EL (cell line): ENCODE results near the gene FGD1.
"Not testable (repeated sequence)": the region's sequence is repeated elsewhere in the genome, so short reads cannot be mapped to it uniquely, and the experiment has no call there.

Experiments used
- DNase-seq: peaks from one replicate; pipeline ENCODE4 v3.0.0-alpha.2; 2016

The FGD1 gene

DNA sequence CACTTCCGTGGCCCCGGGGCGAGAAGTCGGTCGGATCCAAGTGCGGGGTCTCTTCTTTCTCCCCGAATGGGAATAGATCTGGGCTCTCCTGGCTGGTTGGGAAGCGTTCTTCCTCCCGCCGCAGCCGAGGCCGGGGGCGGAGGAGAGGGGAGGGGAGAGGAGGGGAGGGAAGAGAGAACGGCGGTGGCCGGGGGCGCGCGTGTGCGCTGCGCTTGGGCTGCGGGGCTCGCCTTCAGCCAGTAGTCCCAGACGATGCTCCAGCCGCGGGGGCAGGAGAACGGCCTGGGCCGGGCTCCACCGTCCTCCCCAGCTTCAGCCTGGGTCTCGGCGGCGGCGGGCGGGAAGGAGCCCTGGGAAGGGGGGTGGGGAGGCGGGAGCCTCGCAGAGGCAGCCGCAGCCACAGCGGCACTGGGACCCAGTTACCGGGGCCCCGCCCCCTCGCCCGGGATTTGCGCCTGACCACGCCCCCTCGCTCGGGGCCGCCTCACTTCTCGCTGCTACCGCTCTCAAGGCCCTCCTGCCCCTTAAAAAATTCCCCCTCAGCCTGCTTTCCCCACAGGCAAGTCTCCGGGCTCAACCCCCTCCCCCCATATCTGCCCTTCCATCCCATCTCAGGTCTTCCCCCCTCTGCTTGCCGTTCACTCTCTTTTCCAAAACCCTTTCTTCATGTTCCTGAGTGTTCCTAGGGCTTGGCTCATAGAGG lies at the start of gene FGD1:
FGD1 (minus strand) TSS at position 421 of the 703 bp plus-strand sequence. CDS start 802 bp downstream, outside the sequence.
- DNase-seq, result peak; percentile 64

GRCh38 chrX:54542239-54542638 lies 46.2 kb upstream of the FGD1 start:
- not testable (repeated sequence) for DNase-seq

- peak; percentile 74 for DNase-seq
Measured at GRCh38 chrX:54540289-54540688, 44.3 kb upstream of the FGD1 start.

GRCh38 chrX:54534271-54534670 lies 38.2 kb upstream of the FGD1 start:
- DNase-seq, result no peak

- DNase-seq, result peak; percentile 2
Measured at GRCh38 chrX:54530357-54530900, 34.4 kb upstream of the FGD1 start.

GRCh38 chrX:54529552-54530356 lies 33.7 kb upstream of the FGD1 start, which contains the start of gene GNL3L:
Gene GNL3L (plus strand): TSS chrX:54530219. CDS start chrX:54532567, 2,348 bp downstream.
- peak; percentile 81 for DNase-seq

DNA sequence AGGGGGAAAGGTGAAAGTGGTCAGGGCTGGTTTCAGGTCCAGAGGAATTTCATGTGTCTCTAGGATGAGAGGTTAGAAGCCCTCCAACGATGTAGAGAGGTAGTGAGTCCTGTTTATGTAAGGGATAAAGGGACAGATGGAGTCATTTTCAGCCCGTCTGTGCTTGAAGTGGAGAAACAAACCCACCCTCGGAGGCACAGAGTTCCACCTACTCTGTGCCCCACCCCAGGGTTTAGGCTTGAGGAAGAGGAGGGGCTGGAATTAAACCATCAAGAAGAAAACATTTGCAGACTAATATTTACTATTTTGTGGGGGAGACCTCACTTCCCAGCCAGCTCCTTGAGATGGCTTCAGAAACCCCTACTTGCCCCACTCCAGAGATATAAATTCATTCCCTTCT lies 33.1 kb upstream of the FGD1 start:
- no peak for DNase-seq

DNA sequence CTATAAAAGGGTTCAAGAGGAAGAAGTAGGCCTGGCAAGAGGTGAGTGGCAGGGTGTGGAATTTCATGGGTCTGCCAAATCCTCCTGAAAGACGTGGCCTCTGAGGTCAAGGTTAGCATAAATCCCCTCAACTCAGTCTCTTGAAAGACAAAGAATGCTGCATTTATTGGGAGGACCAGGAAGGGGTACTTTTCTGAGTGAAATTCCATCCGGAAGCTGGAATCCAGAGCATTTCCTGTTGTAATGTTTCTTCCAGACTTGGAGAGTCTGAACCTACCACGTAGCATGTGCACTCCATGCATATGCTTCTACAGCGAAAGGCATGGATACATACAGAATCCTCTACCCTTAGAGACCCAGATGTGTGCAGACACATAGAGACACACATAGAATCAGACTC lies 13.4 kb upstream of the FGD1 start:
- DNase-seq, result peak; percentile 40

- no peak for DNase-seq
Measured at GRCh38 chrX:54496936-54497335, 902 bp upstream of the FGD1 start.

GRCh38 chrX:54496517-54496852 lies 451 bp upstream of the FGD1 start:
- DNase-seq, result no peak

- peak; percentile 12 for DNase-seq
Measured at GRCh38 chrX:54494989-54495813, 833 bp downstream of the FGD1 start.

DNA sequence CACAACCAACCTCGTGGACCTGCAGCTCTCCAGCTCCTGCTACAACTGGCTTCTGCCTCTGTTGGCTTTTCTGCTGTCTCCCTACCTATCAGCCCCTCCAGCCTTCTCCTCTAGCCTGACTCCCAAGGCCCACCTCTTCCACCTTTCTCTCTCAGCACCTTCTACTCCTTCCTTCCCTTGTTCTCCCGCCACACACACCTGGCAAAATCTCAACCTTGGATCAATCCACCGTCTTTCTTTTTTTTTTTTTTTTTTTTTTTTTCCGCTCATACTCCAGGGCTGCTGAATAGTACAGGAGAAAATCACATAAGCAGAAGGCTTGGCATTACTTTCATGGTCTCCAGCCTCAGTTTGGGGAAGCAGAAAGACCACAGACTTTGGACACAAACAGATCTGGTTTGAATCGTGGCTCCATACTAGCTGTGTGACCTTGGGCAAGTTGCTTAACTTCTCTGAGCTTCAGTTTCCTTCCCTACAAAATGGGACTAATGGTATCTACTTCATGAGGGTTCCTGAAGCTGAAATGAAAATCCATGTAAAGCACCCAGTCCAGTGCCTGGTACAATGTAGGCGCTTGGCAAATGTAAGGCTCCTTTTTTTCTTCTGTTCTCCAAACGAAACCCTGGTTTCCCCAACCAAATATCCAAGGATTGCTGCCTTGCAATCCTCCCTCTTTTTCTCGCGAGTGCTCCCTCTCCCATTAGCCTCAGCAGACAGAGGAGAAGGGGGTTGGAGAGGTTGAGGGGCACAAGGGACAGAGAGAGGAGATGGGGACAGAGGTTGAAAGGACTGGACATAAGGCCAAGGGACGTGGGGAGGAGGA lies 1.7 kb downstream of the FGD1 start:
- no peak for DNase-seq

DNA sequence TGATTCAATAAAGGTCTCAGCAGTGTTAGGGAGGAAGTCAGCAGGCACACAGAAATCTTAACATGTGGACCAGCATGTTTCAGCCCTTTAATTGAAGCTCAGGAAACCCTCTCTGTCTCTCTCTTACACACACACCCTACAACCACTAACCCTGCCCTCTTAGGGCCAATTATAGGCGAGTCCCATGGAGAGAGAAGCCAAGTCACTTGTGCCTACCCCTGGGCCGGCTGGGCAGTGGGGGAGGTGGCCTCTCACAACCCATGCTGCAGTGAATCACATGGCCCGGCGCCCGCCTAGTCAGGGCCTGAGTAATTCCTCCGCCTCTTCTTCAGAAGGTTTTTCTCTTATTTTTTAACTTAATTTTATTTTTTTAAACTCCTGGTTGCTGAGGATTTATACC lies 3.7 kb downstream of the FGD1 start:
- DNase-seq, result peak; percentile 61

GRCh38 chrX:54489819-54490218 lies 6.2 kb downstream of the FGD1 start:
- DNase-seq, result not testable (repeated sequence)

DNA sequence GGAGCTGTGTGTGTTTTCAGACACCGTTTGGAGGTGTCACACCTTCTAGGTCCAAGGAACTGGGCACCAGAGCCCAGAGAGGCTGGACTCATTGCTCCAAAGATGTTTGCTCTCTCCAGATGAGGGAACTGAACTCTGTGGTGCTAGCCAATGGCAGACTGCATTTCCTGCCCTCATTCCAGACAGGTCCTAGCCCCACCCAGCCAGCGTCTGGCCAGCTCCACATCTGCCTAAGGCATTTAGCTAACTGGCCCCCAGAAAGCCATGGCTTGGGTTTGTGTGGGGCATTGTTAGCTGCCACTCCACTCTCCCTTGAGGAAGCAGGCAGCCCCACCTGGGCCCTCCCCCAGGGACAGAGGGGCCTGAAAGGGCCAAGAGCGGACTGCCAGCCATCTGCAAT lies 11.4 kb downstream of the FGD1 start:
- peak; percentile 23 for DNase-seq

DNA sequence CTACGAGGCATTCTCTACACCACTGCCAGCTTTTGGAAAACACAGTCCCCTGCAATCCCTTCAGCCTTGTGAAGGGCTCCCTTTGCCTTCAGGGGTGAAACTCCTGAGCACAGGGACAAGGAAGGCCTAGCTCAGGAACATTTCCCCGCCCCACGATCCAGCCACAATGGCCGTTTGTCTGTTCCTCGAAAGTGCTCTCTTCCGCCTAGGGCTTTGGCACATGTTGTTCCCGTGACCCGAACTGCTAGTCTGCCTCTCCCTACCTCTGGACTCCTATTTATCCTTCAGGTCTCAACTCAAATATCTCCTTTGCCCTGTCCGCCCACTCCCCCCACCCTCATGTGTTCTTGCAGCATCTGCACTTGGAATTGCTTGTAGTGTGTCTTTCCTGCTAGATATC lies 12.1 kb downstream of the FGD1 start:
- no peak for DNase-seq

DNA sequence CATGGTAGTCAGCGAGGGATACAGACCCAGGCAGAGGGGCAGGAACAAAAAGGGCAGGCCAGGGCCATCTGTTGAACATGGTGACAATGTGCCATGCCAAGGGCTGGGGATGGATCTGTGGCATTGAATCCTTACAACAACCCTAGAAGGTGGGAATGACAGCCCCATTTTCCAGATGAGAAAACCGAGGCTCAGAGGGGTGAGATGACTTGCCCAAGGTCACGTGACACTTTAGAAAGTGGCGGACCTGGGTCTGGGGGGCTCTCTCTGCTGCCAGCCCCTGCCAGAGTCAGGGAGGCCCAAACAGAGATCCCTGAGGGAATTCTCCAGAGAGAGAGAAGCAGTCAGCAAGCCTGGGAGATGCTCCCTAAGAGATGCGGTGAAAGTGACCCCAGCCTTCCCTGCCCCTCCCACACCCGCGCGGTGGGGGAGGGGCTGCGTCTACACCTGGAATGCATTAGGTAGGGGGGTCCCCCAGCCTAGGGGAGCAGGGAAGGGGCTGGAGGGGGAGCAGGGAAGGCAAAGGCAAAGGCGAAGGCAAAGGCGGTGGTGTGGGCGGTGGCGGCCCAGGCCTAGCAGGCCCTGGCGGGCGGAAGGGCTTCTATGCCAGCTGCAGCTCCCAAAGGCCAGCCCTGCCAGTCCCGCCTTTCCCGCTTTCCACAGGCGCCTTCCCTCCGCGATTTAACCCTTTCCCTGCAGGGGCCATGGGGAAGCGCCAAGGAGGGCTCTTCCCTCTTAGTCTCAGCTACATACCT lies 13.0 kb downstream of the FGD1 start:
- DNase-seq, result no peak

DNA sequence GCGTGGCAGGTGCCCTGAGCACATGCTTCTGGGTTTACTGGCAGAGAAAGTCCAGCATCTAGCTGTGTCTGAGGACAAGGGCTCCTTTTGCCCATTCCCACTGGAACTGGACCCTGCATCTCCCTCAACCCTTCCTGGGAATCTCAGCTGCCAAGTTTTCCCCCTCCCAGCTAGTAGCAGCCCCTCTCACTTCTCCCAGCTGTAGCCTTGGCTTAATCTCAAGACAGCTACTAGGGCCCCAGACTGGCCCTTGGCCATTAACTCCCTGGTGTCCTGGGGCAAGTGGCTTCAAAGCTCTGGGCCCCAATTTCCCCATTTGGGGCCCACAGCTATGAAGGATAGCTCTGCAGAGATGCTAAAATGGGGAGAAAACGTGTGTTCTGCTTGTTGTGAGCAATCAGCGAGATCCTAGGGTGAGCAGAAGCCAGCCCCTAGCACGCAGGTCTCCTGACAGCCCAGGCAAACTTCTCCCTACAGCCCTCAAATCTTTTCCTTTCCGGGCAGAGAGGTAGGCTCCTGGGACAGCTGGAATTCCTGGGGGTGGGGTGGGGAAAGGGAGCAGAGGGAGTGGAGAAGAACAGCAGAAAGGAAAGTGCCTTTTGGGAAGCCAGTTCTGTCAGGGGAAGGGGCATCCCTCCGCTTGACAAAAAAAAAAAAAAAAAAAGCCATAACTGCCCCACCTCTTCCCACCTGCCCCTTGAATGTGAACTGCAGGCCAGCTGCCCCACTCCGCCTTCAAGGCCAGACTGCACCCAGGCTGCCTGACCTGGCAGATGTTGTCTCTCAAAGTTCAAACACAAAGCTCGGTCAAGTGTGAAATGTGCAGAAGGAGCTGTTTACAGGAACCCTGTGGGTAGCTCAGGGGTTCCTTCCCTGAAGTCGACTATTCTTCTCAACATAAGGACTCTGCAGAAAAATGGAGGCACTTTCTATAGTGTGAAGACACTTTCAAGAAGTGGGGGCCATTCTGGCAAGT lies 16.6 kb downstream of the FGD1 start:
- DNase-seq, result no peak

DNA sequence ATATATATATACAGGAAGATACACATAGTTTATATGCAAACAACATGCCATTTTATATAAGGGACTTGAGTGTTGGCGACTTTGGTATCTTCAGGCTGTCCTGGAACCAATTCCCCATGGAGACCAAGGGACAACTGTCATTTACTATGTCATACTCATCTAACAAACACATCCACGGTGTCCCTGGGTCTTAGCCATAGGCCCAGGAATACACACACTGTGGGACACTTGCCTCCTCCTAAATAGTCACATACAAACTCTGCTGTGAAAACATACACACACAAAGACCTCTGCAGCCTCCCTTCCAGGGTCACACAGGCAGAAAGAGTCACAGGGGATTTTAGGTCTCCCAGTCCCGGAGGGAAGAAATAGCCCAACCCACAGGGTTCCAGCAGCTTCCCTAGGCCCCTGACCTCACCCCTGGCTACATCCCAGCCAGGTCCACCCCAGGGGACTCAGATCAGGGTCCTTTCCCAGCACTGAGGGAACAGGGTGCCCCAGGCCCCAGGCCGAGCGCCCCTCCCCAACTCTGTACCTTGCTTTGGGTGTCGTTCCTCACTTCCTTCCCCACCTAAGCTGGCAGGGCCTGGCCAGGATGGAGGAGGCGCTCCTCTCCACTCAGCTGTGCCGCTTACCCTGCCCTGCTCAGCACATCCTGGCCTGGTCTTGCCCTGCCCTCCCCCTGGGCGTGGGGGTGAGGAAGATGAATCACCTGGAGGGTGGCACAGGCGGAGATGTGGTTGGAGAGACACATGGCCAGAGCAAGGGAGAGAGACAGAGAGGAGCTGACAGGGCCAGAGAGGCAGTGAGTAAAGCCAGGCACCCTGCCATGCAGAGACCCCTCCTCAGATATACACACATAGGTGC lies 21.8 kb downstream of the FGD1 start:
- no peak for DNase-seq
